Fibroblast of lung (primary cell): ENCODE results near the gene OAF. TPM values are rescaled to one million over a fixed set of nuclear protein-coding genes. Genes with fewer than 3 reads are reported as not detected.
A peak's percentile ranks its signal among the peaks of the same experiment; 100 is the strongest.
"Not testable (repeated sequence)": the region's sequence is repeated elsewhere in the genome, so short reads cannot be mapped to it uniquely, and the experiment has no call there.

Experiments
- DNase-seq, 2 donors: peaks; one replicate each; pipeline versions ENCODE4 v3.0.0 to v3.0.0-alpha.2; 2010; ENCODE audit warnings: low read depth in 2 of 2
- H2AFZ ChIP-seq: 2 replicates; pipeline ENCODE4 v1.5.1; 2012; ENCODE audit warnings: low read length, control low read depth, inconsistent platforms
- H3K27ac ChIP-seq: 2 replicates; pipeline ENCODE4 v1.5.1; 2011; ENCODE audit warnings: low read length, control low read depth; ENCODE audit not compliant: insufficient read depth
- H3K27me3 ChIP-seq: 2 replicates; pipeline ENCODE4 v1.5.1; 2011; ENCODE audit warnings: mild to moderate bottlenecking, low read length; ENCODE audit not compliant: control insufficient read depth, insufficient read depth
- H3K36me3 ChIP-seq: 2 replicates; pipeline ENCODE4 v1.5.1; 2011; ENCODE audit warnings: low read length; ENCODE audit not compliant: control insufficient read depth, insufficient read depth
- H3K4me1 ChIP-seq: 2 replicates; pipeline ENCODE4 v1.5.1; 2011; ENCODE audit warnings: low read length; ENCODE audit not compliant: control insufficient read depth, insufficient read depth; ENCODE audit errors: extremely low read depth
- H3K4me2 ChIP-seq: 2 replicates; pipeline ENCODE4 v1.5.1; 2011; ENCODE audit warnings: low read length, control low read depth; ENCODE audit not compliant: insufficient read depth; ENCODE audit errors: extremely low read depth
- H3K4me3 ChIP-seq, 4 experiments: fragments of 200-600 bp in 1 of 4; sonication (generic) in 1 of 4; replicated peaks in 1 of 4; 2 replicates each; pipeline ENCODE4 v1.5.1; 2011 to 2016; ENCODE audit warnings: low read length in 4 of 4, low read depth in 3 of 4, mild to moderate bottlenecking in 3 of 4, control low read depth in 2 of 4, inconsistent platforms in 1 of 4, mixed read lengths in 1 of 4; ENCODE audit not compliant: insufficient read depth in 1 of 4; ENCODE audit errors: control extremely low read depth in 1 of 4
- H3K79me2 ChIP-seq: 2 replicates; pipeline ENCODE4 v1.5.1; 2012; ENCODE audit warnings: mild to moderate bottlenecking, low read length, inconsistent platforms; ENCODE audit not compliant: control insufficient read depth, insufficient read depth
- H3K9ac ChIP-seq: 2 replicates; pipeline ENCODE4 v1.5.1; 2011; ENCODE audit warnings: mild to moderate bottlenecking, low read length, control low read depth; ENCODE audit not compliant: insufficient read depth
- H3K9me3 ChIP-seq: 2 replicates; pipeline ENCODE4 v1.5.1; 2012; ENCODE audit warnings: low read depth, low read length; ENCODE audit not compliant: control insufficient read depth, insufficient read depth
- H4K20me1 ChIP-seq: 2 replicates; pipeline ENCODE4 v1.5.1; 2011; ENCODE audit warnings: low read length; ENCODE audit not compliant: control insufficient read depth, insufficient read depth; ENCODE audit errors: extremely low read depth
- EZH2 ChIP-seq: IDR thresholded peaks from 2 replicates; pipeline ENCODE4 v1.5.1; 2012; ENCODE audit warnings: low read length, control low read depth, mild to moderate bottlenecking; ENCODE audit errors: missing control alignments
- polyA plus RNA-seq, 2 donors: library from polyadenylated mRNA; depleted of rRNA in 1 of 2; stranded (reverse) in 1 of 2; unstranded in 1 of 2; fragments of >200 nt; gene quantifications; 2 replicates each; pipeline ENCODE4 v1.2.1, GENCODE V29; 2011 to 2012; ENCODE audit warnings: missing spikeins in 1 of 2
- total RNA-seq: library from RNA; depleted of rRNA; stranded (reverse); fragments of >200 nt; gene quantifications from 2 replicates; pipeline ENCODE4 v1.2.1, GENCODE V29; 2014
- TF ChIP-seq, protein P1 (sequence below), 2 donors: IDR thresholded peaks in 1 of 2; conservative IDR thresholded peaks in 1 of 2; 1 replicate in 1 of 2; 2 replicates in 1 of 2; pipeline ENCODE4 v1.5.1; 2011 to 2012; ENCODE audit warnings: low read length in 2 of 2, control low read depth in 1 of 2, inconsistent platforms in 1 of 2, low read depth in 1 of 2, mild to moderate bottlenecking in 1 of 2

Gene OAF
- total and polyA plus RNA-seq, 2 donors (not counting 1 experiment from before 2014, with no cell fraction given) = 20.0 to 22.7 TPM

DNA sequence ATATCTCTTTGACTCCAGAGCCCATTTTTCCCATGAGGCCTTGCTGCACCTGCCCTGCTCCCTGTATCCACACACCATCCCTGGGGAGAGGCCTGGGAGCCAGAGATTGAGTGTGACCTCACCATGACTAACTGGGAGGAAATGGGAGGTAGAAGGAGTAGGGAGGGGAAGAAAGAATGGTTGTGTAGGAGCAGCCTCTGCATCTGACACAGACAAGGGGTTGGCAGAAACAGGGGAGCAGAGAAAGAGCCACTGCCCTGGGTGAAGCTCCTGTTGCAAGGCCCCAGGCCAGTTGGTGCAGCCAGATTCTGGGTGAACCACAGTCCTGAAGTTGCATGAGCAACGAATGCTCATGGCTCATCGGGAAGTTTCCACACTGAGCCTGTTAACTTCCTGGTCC, 61.5 kb downstream of the OAF start:
- Histone ChIP-seq H4K20me1 (no peaks in the 10 kb centered on the region), H3K79me2 (no peaks in the 10 kb centered on the region), H3K9me3 (no peaks in the 10 kb centered on the region), H3K4me2 (peak overlapping the region; percentile 5), H2AFZ (no peak overlapping the region), H3K36me3 (no peaks in the 10 kb centered on the region), H3K9ac (no peak overlapping the region), H3K27me3 (peaks cover 10% of the 10 kb centered on the region), H3K27ac (no peak overlapping the region), H3K4me3 (no peak overlapping the region), H3K4me1 (peaks cover 5% of the 10 kb centered on the region)
- TF ChIP-seq, protein P1, sequence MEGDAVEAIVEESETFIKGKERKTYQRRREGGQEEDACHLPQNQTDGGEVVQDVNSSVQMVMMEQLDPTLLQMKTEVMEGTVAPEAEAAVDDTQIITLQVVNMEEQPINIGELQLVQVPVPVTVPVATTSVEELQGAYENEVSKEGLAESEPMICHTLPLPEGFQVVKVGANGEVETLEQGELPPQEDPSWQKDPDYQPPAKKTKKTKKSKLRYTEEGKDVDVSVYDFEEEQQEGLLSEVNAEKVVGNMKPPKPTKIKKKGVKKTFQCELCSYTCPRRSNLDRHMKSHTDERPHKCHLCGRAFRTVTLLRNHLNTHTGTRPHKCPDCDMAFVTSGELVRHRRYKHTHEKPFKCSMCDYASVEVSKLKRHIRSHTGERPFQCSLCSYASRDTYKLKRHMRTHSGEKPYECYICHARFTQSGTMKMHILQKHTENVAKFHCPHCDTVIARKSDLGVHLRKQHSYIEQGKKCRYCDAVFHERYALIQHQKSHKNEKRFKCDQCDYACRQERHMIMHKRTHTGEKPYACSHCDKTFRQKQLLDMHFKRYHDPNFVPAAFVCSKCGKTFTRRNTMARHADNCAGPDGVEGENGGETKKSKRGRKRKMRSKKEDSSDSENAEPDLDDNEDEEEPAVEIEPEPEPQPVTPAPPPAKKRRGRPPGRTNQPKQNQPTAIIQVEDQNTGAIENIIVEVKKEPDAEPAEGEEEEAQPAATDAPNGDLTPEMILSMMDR (conservative IDR thresholded peaks at IDR 0.05 in 1 of 2, IDR thresholded peaks at IDR 0.05 in 1 of 2; ENCODE audit: low read depth in 1 of 2, low read length in 2 of 2) = no peak
- no peak for TF ChIP-seq EZH2
- peak; percentile 6 to 49 for DNase-seq

DNA sequence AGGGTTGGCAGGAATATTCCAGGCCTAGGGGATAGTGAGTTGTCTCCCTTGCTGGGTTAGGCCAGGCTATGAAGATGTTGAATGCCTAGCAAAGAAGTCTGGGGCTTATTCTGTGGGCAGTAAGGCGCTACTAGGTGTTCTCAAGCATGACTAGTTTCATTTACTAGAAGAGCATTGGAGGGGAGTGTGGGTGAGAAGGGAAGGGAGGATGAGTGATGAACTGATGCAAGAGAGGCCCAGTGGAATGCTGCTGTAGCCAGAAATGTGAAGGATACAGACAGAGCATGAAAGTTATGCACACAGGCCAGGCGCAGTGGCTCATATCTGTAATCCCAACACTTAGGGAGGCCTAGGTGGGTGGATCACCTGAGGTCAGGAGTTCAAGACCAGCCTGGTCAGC, 62.6 kb downstream of the OAF start:
- no peak for TF ChIP-seq EZH2
- TF ChIP-seq, protein P1 (conservative IDR thresholded peaks at IDR 0.05 in 1 of 2, IDR thresholded peaks at IDR 0.05 in 1 of 2; ENCODE audit: low read depth in 1 of 2, low read length in 2 of 2) = no peak
- Histone ChIP-seq H3K27me3 (peaks cover 10% of the 10 kb centered on the region), H3K4me1 (peaks cover 5% of the 10 kb centered on the region), H4K20me1 (no peaks in the 10 kb centered on the region), H3K9ac (no peak overlapping the region), H3K4me3 (no peak overlapping the region), H3K27ac (no peak overlapping the region), H3K9me3 (no peaks in the 10 kb centered on the region), H3K79me2 (no peaks in the 10 kb centered on the region), H3K36me3 (no peaks in the 10 kb centered on the region), H3K4me2 (no peak overlapping the region), H2AFZ (no peak overlapping the region)
- peak in 1 of 2 donors; percentile 13 for DNase-seq

DNA sequence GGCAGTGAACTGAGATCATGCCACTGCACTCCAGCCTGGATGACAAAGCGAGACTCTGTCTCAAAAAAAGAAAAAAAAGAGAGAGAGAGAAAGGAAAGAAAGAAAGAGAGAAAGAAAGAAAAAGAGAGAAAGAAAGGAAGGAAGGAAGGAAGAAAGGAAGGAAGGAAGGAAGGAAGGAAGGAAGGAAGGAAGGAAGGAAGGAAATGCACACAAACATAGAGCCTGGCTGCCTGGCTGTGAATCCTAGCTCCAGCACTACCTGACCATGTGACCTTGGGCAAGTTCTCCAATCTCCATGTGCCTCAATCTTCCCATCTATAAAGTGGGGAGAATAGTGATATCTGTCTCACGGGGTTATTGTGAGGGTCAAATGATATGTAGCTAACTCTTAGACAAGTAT, 63.1 kb downstream of the OAF start:
- H4K20me1 ChIP-seq, H3K4me2 ChIP-seq: not testable (repeated sequence)

More for the DNA sequence above, 63.1 kb downstream of the OAF start:
- not testable (repeated sequence) for H3K4me1 ChIP-seq, H3K4me3 ChIP-seq, H2AFZ ChIP-seq, DNase-seq, H3K27ac ChIP-seq, H3K9ac ChIP-seq, H3K79me2 ChIP-seq, H3K36me3 ChIP-seq, H3K9me3 ChIP-seq
- H3K27me3 ChIP-seq = peaks cover 10% of the 10 kb centered on the region
